ENCODE measurements around the gene UPF1. TPM values are rescaled to one million over a fixed set of nuclear protein-coding genes. Genes with fewer than 3 reads are reported as not detected.

UPF1 gene
- total RNA-seq, 8 experiments from 2014 or later = 19.0 to 61.6 (median 28.9) TPM

- WGBS, 10 experiments = 0 to 18% (median 0%) methylated on average over 1 to 7 of the region's 9 CpGs; no CpG with 5 or more reads in 3 of the 10 experiments
- Histone ChIP-seq H3K4me1 (replicated peaks in 1 of 2) (peaks cover 12 to 16% of the 10 kb centered on the region in 2 donors), H3K27ac (no peak overlapping the region), H3K4me3 (peak overlapping the region; percentile 64 to 96 (median 82))
- in situ Hi-C loops (cut with MboI; ENCODE audit: low pct_unique_long_range_greater_than_20kb in 2 of 9, low sequenced_read_pairs in 9 of 9, unreplicated experiment in 9 of 9) = loop anchor here in 3 of 9 experiments (25.0 kb wide), 2 partner anchors 246 to 371 kb away; partner anchors contain the start of gene REX1BD (in 3 of the 3)
- ATAC-seq (replicated peaks in 6 of 8) = peak in 3 of 8 experiments; percentile 3 to 6 (median 3)
Observed at GRCh38 chr19:18833141-18833476, 1.4 kb downstream of the UPF1 start.

- Histone ChIP-seq H3K4me1 (replicated peaks in 1 of 2) (peaks cover 12 to 16% of the 10 kb centered on the region in 2 donors), H3K4me3 (peak overlapping the region; percentile 64 to 96 (median 82)), H3K27ac (no peak overlapping the region)
- 6 to 47% (median 25%) methylated on average over 2 to 16 of the region's 18 CpGs for WGBS, 10 experiments
- no peak for ATAC-seq (replicated peaks in 6 of 8)
- in situ Hi-C loops (cut with MboI; ENCODE audit: low pct_unique_long_range_greater_than_20kb in 2 of 9, low sequenced_read_pairs in 9 of 9, unreplicated experiment in 9 of 9) = loop anchor here in 3 of 9 experiments (25.0 kb wide), 2 partner anchors 247 to 372 kb away; partner anchors contain the start of gene REX1BD (in 3 of the 3)
Observed at GRCh38 chr19:18833849-18834643, 2.3 kb downstream of the UPF1 start.

- no peak overlapping the region for H3K27ac ChIP-seq
- ATAC-seq (replicated peaks in 6 of 8) = no peak
- WGBS, 10 experiments = 60 to 100% (median 89%) methylated on average over 1 to 4 of the region's 4 CpGs; no CpG with 5 or more reads in 2 of the 10 experiments
- peak overlapping the region in 1 of 5 donors; percentile 73 for H3K4me3 ChIP-seq
- peaks cover 15 to 16% of the 10 kb centered on the region in 2 donors for H3K4me1 ChIP-seq (replicated peaks in 1 of 2)
- in situ Hi-C loops (cut with MboI; ENCODE audit: low pct_unique_long_range_greater_than_20kb in 2 of 9, low sequenced_read_pairs in 9 of 9, unreplicated experiment in 9 of 9) = loop anchor here in 3 of 9 experiments (25.0 kb wide), 2 partner anchors 247 to 372 kb away; partner anchors contain the start of gene REX1BD (in 3 of the 3)
Observed at GRCh38 chr19:18834644-18834984, 2.9 kb downstream of the UPF1 start.

- in situ Hi-C loops (cut with MboI; ENCODE audit: low pct_unique_long_range_greater_than_20kb in 2 of 9, low sequenced_read_pairs in 9 of 9, unreplicated experiment in 9 of 9) = loop anchor here in 4 of 9 experiments (10.0 to 25.0 kb wide), 3 partner anchors 245 to 377 kb away; partner anchors contain the start of gene REX1BD (in 3 of the 4)
- Histone ChIP-seq H3K27ac (no peak overlapping the region), H3K4me3 (no peak overlapping the region), H3K4me1 (replicated peaks in 1 of 2) (peaks cover 18% of the 10 kb centered on the region in 2 donors)
- WGBS, 10 experiments = 17 to 100% (median 85%) methylated on average over 1 to 4 of the region's 15 CpGs; no CpG with 5 or more reads in 6 of the 10 experiments
- ATAC-seq (replicated peaks in 6 of 8) = peak in 5 of 8 experiments; percentile 14 to 27 (median 15)
Observed at GRCh38 chr19:18839465-18840287, 7.9 kb downstream of the UPF1 start.

- H3K27ac ChIP-seq = peak overlapping the region in 1 of 2 donors; percentile 17
- in situ Hi-C loops (cut with MboI; ENCODE audit: low pct_unique_long_range_greater_than_20kb in 2 of 9, low sequenced_read_pairs in 9 of 9, unreplicated experiment in 9 of 9) = loop anchor here in 4 of 9 experiments (10.0 to 25.0 kb wide), 3 partner anchors 246 to 378 kb away; partner anchors contain the start of gene REX1BD (in 3 of the 4)
- WGBS, 10 experiments = 46 to 100% (median 66%) methylated on average over 1 to 12 of the region's 26 CpGs; no CpG with 5 or more reads in 3 of the 10 experiments
- no peak overlapping the region for H3K4me3 ChIP-seq
- peaks cover 18% of the 10 kb centered on the region in 2 donors for H3K4me1 ChIP-seq (replicated peaks in 1 of 2)
- ATAC-seq (replicated peaks in 6 of 8) = peak in 5 of 8 experiments; percentile 26 to 56 (median 35)
Observed at GRCh38 chr19:18840288-18841267, 8.8 kb downstream of the UPF1 start.

- WGBS, 10 experiments = 79 to 100% (median 90%) methylated on average over 1 to 8 of the region's 15 CpGs; no CpG with 5 or more reads in 2 of the 10 experiments
- Histone ChIP-seq H3K4me1 (replicated peaks in 1 of 2) (peaks cover 18% of the 10 kb centered on the region in 2 donors), H3K27ac (no peak overlapping the region), H3K4me3 (no peak overlapping the region)
- peak in 2 of 8 experiments; percentile 10 to 15 for ATAC-seq (replicated peaks in 6 of 8)
- in situ Hi-C loops (cut with MboI; ENCODE audit: low pct_unique_long_range_greater_than_20kb in 2 of 9, low sequenced_read_pairs in 9 of 9, unreplicated experiment in 9 of 9) = loop anchor here in 4 of 9 experiments (10.0 to 25.0 kb wide), 3 partner anchors 247 to 379 kb away; partner anchors contain the start of gene REX1BD (in 3 of the 4)
Observed at GRCh38 chr19:18841400-18841799, 9.6 kb downstream of the UPF1 start.

- H3K4me3 ChIP-seq = no peak overlapping the region
- no peak overlapping the region for H3K27ac ChIP-seq
- peaks cover 18 to 21% of the 10 kb centered on the region in 2 donors for H3K4me1 ChIP-seq (replicated peaks in 1 of 2)
- in situ Hi-C loops (cut with MboI; ENCODE audit: low pct_unique_long_range_greater_than_20kb in 2 of 9, low sequenced_read_pairs in 9 of 9, unreplicated experiment in 9 of 9) = loop anchor here in 4 of 9 experiments (10.0 to 25.0 kb wide), 3 partner anchors 247 to 380 kb away; partner anchors contain the start of gene REX1BD (in 3 of the 4)
- ATAC-seq (replicated peaks in 6 of 8) = no peak
- WGBS, 10 experiments = 37 to 100% (median 71%) methylated on average over 1 to 4 of the region's 7 CpGs; no CpG with 5 or more reads in 3 of the 10 experiments
Observed at GRCh38 chr19:18842166-18842565, 10.4 kb downstream of the UPF1 start.

- Histone ChIP-seq H3K27ac (no peak overlapping the region), H3K4me3 (no peak overlapping the region), H3K4me1 (replicated peaks in 1 of 2) (peaks cover 21 to 34% of the 10 kb centered on the region in 2 donors)
- ATAC-seq (replicated peaks in 6 of 8) = no peak
- WGBS, 10 experiments = 75 to 100% (median 100%) methylated on average over 1 to 4 of the region's 7 CpGs; no CpG with 5 or more reads in 4 of the 10 experiments
- in situ Hi-C loops (cut with MboI; ENCODE audit: low pct_unique_long_range_greater_than_20kb in 2 of 9, low sequenced_read_pairs in 9 of 9, unreplicated experiment in 9 of 9) = loop anchor here in 4 of 9 experiments (10.0 to 25.0 kb wide), 3 partner anchors 249 to 382 kb away; partner anchors contain the start of gene REX1BD (in 3 of the 4)
Observed at GRCh38 chr19:18843960-18844359, 12.2 kb downstream of the UPF1 start.

GRCh38 chr19:18844806-18845329 is 13.1 kb downstream of the UPF1 start:
- Histone ChIP-seq H3K27ac (no peak overlapping the region), H3K4me1 (replicated peaks in 1 of 2) (peaks cover 15 to 38% of the 10 kb centered on the region in 2 donors), H3K4me3 (no peak overlapping the region)
- WGBS, 10 experiments = 90 to 100% (median 100%) methylated on average over 1 to 2 of the region's 8 CpGs; no CpG with 5 or more reads in 7 of the 10 experiments
- no peak for ATAC-seq (replicated peaks in 6 of 8)
- in situ Hi-C loops (cut with MboI; ENCODE audit: low pct_unique_long_range_greater_than_20kb in 2 of 9, low sequenced_read_pairs in 9 of 9, unreplicated experiment in 9 of 9) = loop anchor here in 4 of 9 experiments (10.0 to 25.0 kb wide), 3 partner anchors 250 to 383 kb away; partner anchors contain the start of gene REX1BD (in 3 of the 4)

- Histone ChIP-seq H3K4me1 (replicated peaks in 1 of 2) (peaks cover 9 to 30% of the 10 kb centered on the region in 2 donors), H3K27ac (no peak overlapping the region)
- in situ Hi-C loops (cut with MboI; ENCODE audit: low pct_unique_long_range_greater_than_20kb in 2 of 9, low sequenced_read_pairs in 9 of 9, unreplicated experiment in 9 of 9) = loop anchor here in 4 of 9 experiments (10.0 to 25.0 kb wide), 3 partner anchors 251 to 384 kb away; partner anchors contain the start of gene REX1BD (in 3 of the 4)
Observed at GRCh38 chr19:18845961-18846360, 14.2 kb downstream of the UPF1 start.

More at GRCh38 chr19:18845961-18846360, 14.2 kb downstream of the UPF1 start:
- ATAC-seq (replicated peaks in 6 of 8) = no peak
- H3K4me3 ChIP-seq = no peak overlapping the region
- WGBS, 10 experiments = 80 to 100% (median 91%) methylated on average over 1 to 7 of the region's 12 CpGs; no CpG with 5 or more reads in 3 of the 10 experiments

Data from motor neuron (in vitro differentiated cells).